ENCODE data around the gene TSPAN9. TPM values are rescaled to one million over a fixed set of nuclear protein-coding genes. Genes with fewer than 3 reads are reported as not detected.

TSPAN9 gene
- total and polyA plus RNA-seq, 2 experiments from 2014 or later = 6.0 to 31.5 TPM

- TF ChIP-seq JUNB (IDR thresholded peaks at IDR 0.05; ENCODE audit: unreplicated experiment) (no peak), CREB1 (CRISPR knock-in tag; IDR thresholded peaks at IDR 0.05; ENCODE audit: low read depth) (no peak), ZNF114 (CRISPR knock-in tag; IDR thresholded peaks at IDR 0.05) (no peak), NANOG (IDR thresholded peaks at IDR 0.05; ENCODE audit: borderline replicate concordance) (no peak), EZH2phosphoT487 (IDR thresholded peaks at IDR 0.05; ENCODE audit: unreplicated experiment) (no peak), EZH2 (IDR thresholded peaks at IDR 0.05; ENCODE audit: low read depth, unreplicated experiment) (no peak)
- ATAC-seq (no peak), DNase-seq (ENCODE audit: low spot score) (no peak)
- H2AFZ ChIP-seq = no peak overlapping the region
- H3K36me3 Mint-ChIP-seq (ENCODE audit: low read depth) = no peaks in the 10 kb centered on the region
- no peak overlapping the region for H3K4me2 ChIP-seq
- no peaks in the 10 kb centered on the region for H3K27me3 ChIP-seq (ENCODE audit: insufficient read depth)
- no peaks in the 10 kb centered on the region for H3K9me3 Mint-ChIP-seq
- peaks cover 22% of the 10 kb centered on the region for H3K4me1 Mint-ChIP-seq
- H3K9me2 ChIP-seq (ENCODE audit: insufficient read depth) = no peaks in the 10 kb centered on the region
- no peaks in the 10 kb centered on the region for H3F3A ChIP-seq (replicated peaks; ENCODE audit: low read depth)
- H3K79me2 ChIP-seq (replicated peaks; ENCODE audit: insufficient read depth) = no peaks in the 10 kb centered on the region
- H3K27me3 Mint-ChIP-seq (ENCODE audit: insufficient read depth, low read depth, poor library complexity) = peaks cover 7% of the 10 kb centered on the region
- no peak overlapping the region for H3K4me3 ChIP-seq
- no peak overlapping the region for H3K27ac ChIP-seq (ENCODE audit: low read depth)
- no peaks in the 10 kb centered on the region; the same call in none of the 2 replicates for H3K4me1 ChIP-seq (ENCODE audit: insufficient read depth)
- H3K4me3 Mint-ChIP-seq = no peak overlapping the region
- H4K20me1 ChIP-seq (replicated peaks; ENCODE audit: insufficient read depth) = no peaks in the 10 kb centered on the region; the same call in 1 of the 2 replicates
- H3K27ac Mint-ChIP-seq = no peak overlapping the region
- H3K36me3 ChIP-seq (ENCODE audit: insufficient read depth) = no peaks in the 10 kb centered on the region
Measured at GRCh38 chr12:3273409-3273853, 196.3 kb downstream of the TSPAN9 start.

GRCh38 chr12:3274664-3275063, 197.5 kb downstream of the TSPAN9 start:
- no peak overlapping the region for H3K4me3 Mint-ChIP-seq
- peaks cover 28% of the 10 kb centered on the region for H3K4me1 Mint-ChIP-seq
- no peaks in the 10 kb centered on the region for H3K36me3 Mint-ChIP-seq (ENCODE audit: low read depth)
- DNase-seq (ENCODE audit: low spot score) = no peak
- Histone ChIP-seq H3K79me2 (replicated peaks; ENCODE audit: insufficient read depth) (no peaks in the 10 kb centered on the region), H3K36me3 (ENCODE audit: insufficient read depth) (no peaks in the 10 kb centered on the region), H3K27ac (ENCODE audit: low read depth) (0 out of 2 replicates have a peak overlapping the region, but pooled peaks have one; percentile 33), H3F3A (replicated peaks; ENCODE audit: low read depth) (no peaks in the 10 kb centered on the region), H3K27me3 (ENCODE audit: insufficient read depth) (no peaks in the 10 kb centered on the region), H3K4me1 (ENCODE audit: insufficient read depth) (no peaks in the 10 kb centered on the region; the same call in none of the 2 replicates), H3K4me3 (no peak overlapping the region), H3K9me2 (ENCODE audit: insufficient read depth) (no peaks in the 10 kb centered on the region), H3K4me2 (no peak overlapping the region), H2AFZ (no peak overlapping the region), H4K20me1 (replicated peaks; ENCODE audit: insufficient read depth) (no peaks in the 10 kb centered on the region; the same call in 1 of the 2 replicates)
- no peak for ATAC-seq
- peaks cover 8% of the 10 kb centered on the region for H3K27me3 Mint-ChIP-seq (ENCODE audit: insufficient read depth, low read depth, poor library complexity)
- no peak overlapping the region for H3K27ac Mint-ChIP-seq
- H3K9me3 Mint-ChIP-seq = no peaks in the 10 kb centered on the region
- TF ChIP-seq ZNF114 (CRISPR knock-in tag; IDR thresholded peaks at IDR 0.05) = no peak
- TF ChIP-seq POLR2AphosphoS5 (IDR thresholded peaks at IDR 0.05; ENCODE audit: low read depth) = no peak
- no peak for TF ChIP-seq ETS1 (IDR thresholded peaks at IDR 0.05)
- no peak for TF ChIP-seq CTCF (conservative IDR thresholded peaks at IDR 0.05; ENCODE audit: low read depth in 2 of 2)
- TF ChIP-seq EZH2 (IDR thresholded peaks at IDR 0.05; ENCODE audit: low read depth, unreplicated experiment) = no peak
- no peak for TF ChIP-seq NANOG (IDR thresholded peaks at IDR 0.05; ENCODE audit: borderline replicate concordance)
- TF ChIP-seq JUNB (IDR thresholded peaks at IDR 0.05; ENCODE audit: unreplicated experiment) = no peak
- no peak for TF ChIP-seq STAT1 (IDR thresholded peaks at IDR 0.05; ENCODE audit: unreplicated experiment)
- TF ChIP-seq EZH2phosphoT487 (IDR thresholded peaks at IDR 0.05; ENCODE audit: unreplicated experiment) = no peak
- no peak for TF ChIP-seq REST (IDR thresholded peaks at IDR 0.05; ENCODE audit: unreplicated experiment)
